GM21526 (cell line): ENCODE measurements around the gene GPRIN3.
"Not testable (repeated sequence)": the region's sequence is repeated elsewhere in the genome, so short reads cannot be mapped to it uniquely, and the experiment has no call there.

Source experiments
- ATAC-seq: cut with Tn5 transposase; IDR thresholded peaks from one replicate; pipeline ENCODE4 v1.9.1; 2021; ENCODE audit warnings: moderate library complexity; ENCODE audit not compliant: unreplicated experiment, low FRiP score

The GPRIN3 gene

DNA sequence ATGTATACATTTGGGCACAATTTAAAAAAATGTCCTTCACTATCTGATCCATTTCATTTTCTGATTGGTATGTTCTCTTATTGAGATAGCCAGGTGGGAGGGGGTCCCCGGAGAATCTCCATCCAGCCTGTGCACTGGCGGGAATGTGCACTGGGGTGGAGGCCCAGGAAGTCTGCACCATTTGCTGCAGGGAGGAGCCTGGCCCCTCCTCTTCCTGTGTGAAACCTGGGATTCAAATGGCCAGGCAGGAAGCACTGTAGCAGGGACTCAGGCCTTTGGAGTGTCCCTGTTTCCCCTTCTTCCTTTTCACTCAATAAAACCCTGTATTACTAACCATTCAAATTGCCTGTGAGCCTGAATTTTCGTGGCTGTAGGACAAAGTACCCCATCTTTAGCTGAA is 44.3 kb downstream of the GPRIN3 start:
- ATAC-seq = no peak

- ATAC-seq = no peak
Observed at GRCh38 chr4:89259301-89260028, 48.1 kb downstream of the GPRIN3 start.

- no peak for ATAC-seq
Observed at GRCh38 chr4:89258506-89258905, 49.1 kb downstream of the GPRIN3 start.

DNA sequence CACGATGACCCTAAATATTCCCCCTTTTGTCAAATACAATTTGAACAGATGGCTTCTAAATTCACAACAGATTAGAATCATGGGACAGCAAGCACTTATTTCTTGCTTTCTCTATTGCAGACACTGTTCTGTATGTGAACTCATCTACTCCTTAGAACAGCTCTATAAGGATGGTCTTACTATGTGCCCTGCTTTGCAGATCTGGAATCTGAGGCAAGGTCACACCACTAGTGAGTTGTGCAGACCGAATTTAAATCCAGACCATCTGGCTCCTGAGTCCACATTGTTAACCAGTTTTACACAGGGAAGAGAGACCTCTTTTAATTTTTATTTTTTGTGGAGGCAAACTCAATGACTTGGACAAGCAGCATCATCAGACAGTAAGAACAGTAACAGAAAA is 50.2 kb downstream of the GPRIN3 start:
- ATAC-seq = no peak

GRCh38 chr4:89256203-89256800 is 51.3 kb downstream of the GPRIN3 start:
- ATAC-seq = no peak

- ATAC-seq = peak; percentile 50
Observed at GRCh38 chr4:89254847-89255246, 52.8 kb downstream of the GPRIN3 start.

DNA sequence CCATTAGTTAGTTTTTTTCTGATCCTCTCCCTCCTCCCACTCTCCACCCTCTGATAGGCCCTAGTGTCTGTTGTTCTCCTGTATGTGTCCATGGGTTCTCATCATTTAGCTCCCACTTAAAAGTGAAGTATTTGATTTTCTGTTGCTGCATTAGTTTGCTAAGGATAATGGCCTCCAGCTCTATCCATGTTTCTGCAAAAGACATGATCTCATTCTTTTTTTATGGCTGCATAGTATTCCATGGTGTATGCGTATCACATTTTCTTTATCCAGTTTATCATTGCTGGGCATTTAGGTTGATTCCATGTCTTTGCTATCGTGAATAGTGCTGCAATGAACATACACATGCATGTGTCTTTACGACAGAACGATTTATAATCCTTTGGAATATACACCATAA is 53.3 kb downstream of the GPRIN3 start:
- not testable (repeated sequence) for ATAC-seq

DNA sequence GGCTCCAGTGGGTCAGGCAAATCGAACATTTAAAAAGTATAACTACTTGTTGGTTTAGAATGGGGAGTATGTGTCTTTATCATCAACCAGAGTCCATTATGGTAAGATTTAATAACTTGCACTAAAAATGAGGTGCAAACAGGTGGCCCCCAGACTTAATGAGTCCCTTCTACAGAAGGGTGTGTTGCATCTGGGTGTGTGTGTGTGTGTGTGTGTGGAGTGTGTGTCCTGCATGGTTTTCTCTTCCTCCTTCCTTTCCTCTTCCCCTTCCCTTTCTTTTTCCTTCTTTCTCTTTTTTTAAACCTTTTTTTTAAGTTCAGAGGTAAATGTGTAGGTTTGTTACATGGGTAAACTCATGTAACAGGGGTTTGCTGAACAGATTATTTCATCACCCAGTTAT is 53.7 kb downstream of the GPRIN3 start:
- no peak for ATAC-seq

- ATAC-seq = no peak
Observed at GRCh38 chr4:89253311-89253710, 54.3 kb downstream of the GPRIN3 start.

GRCh38 chr4:89251396-89251795 is 56.2 kb downstream of the GPRIN3 start:
- ATAC-seq = no peak

DNA sequence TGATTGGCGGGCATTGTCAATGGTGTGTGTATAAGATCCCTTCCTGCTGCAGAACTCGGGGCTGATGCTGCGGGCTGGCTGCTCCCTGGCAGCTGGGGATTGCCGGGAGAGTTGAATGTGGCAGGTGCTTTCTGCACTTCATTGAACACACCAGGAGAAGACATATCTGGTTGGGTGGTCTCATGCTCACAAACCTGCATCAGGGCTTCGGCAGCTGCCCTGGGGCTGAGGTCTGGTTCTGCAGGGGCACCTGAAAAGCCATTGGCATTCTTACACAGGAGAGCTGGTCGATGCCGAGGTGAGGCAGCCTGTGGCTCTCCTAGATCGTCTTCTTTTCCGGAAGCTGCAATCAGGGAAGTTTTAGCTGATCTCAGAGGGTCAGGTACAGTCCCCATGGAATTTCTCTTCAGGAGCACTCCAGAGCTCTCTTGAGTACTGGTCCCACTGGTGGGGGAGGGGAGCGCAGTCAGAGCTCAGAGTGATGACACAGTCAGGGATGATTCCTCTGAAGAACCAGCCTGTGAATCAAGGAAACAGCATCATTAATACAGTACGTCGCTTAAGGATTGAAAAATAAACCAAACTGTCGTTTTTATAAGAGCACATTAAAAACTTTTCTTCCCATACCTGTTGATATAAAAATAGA is 57.8 kb downstream of the GPRIN3 start:
- no peak for ATAC-seq

DNA sequence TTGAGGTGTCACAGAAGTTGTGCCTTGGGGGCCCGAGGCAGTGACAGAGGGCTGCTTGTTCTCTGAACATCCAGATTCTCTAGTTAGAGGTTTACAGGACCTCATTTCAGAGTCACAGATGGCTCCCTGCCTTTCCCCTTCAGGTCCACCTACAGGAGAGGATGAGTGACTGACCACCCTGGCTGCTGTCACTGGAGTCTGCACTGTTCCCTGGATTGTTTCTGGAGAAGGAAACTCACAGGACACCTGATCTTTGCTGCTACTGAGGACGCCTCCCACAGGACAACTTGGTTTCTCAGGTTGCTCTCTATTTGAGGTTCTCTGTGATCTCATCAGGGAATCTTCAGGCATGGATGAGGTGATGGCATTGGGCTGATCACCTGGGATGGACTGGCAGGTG is 58.3 kb downstream of the GPRIN3 start:
- no peak for ATAC-seq

- ATAC-seq = no peak
Observed at GRCh38 chr4:89248879-89249281, 58.7 kb downstream of the GPRIN3 start.

DNA sequence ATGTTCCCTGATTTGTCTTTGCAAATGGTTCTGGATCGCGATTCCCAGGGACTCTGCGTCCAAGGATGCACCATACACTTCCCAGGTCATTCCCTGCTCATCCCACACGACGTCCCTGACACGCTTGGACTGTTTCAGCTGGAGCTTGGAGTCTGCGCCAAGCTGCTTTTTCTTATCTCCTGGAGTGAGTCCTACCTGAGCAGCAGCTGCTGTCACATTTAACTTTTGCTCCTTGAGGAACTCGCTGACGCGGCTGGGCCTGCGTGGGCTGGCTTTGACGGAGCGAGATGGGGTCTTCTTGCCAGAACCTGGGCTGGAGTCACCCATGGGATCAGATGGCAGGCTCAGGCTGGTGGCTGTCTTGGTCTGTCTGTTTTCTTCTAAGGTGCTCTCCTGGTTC is 59.6 kb downstream of the GPRIN3 start:
- no peak for ATAC-seq

GRCh38 chr4:89245459-89245858 is 62.1 kb downstream of the GPRIN3 start:
- no peak for ATAC-seq

- ATAC-seq = no peak
Observed at GRCh38 chr4:89243733-89244252, 63.8 kb downstream of the GPRIN3 start.

DNA sequence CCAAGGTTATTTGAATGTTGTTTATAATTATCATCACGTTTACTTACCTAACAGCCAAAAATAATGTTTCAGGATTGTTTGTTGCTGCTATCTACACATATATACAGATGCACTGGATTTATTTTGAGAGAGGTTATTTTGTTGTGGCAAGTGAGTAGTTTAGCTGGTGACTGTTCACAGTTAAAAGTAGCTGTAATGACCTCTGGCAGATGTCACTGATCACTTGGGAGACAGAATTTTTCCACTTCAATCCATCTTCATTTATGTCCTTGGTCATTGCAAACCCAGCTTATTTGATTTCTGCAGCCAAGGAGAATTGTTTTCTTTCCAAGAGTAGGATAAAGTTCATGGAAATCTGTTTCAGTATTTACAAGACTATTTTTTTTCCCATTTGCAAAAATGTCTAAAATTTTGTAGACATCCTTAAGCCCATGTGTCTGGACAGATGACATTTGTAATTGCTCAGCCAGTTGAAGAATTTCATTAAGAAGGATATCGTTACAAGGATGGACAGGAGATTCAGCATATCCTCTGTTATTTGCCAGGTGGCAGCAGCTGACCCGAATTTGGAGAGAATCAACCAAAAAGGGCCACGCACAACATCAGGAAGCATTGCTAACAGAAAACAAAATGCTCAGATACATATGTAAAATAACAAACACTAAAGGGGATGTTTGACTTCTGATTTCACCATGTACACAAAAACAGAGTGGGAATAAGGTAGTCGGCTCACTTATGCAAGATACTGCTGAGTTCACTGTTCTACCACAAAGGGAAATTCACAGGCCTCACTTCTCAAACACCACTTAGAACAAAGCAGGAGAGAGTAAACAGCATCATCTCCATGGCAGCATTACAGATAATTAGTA is 64.5 kb downstream of the GPRIN3 start:
- ATAC-seq = no peak

DNA sequence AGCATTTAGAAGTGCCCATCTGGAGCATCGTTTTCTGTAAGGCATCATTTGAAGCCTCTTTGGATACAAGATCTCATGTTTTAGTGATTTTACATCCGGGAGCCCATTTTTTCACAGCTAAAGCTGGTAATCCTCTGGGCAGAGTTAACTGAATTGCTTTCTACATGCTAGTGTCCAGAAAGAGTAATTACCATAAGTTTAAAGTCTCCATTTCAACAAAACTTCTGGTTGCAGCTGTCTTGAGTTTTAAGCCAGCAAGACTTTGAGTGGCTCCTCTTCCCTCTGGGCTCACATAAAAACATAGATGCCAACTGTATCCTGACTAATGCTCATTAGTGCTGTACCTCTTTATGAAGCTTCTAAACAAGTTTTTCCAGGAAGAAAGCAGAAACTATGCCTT is 65.4 kb downstream of the GPRIN3 start:
- no peak for ATAC-seq

GRCh38 chr4:89230271-89230670 is 77.3 kb downstream of the GPRIN3 start:
- no peak for ATAC-seq

- ATAC-seq = peak; percentile 95
Observed at GRCh38 chr4:89226665-89227574, 80.7 kb downstream of the GPRIN3 start.
